Astrocyte of the spinal cord (primary cell): ENCODE measurements around the gene GPR39.

Experiments
- DNase-seq: peaks from one replicate; pipeline ENCODE4 v3.0.0; 2011; ENCODE audit warnings: low read depth, low spot score
- H3K4me3 ChIP-seq: 2 replicates; pipeline ENCODE4 v1.5.1; 2011; ENCODE audit warnings: low read depth, mild to moderate bottlenecking, low read length, moderate library complexity
- CTCF ChIP-seq: IDR thresholded peaks from 2 replicates; pipeline ENCODE4 v1.5.1; 2012; ENCODE audit warnings: low read depth, mild to moderate bottlenecking, low read length, inconsistent platforms
- in situ Hi-C: cut with HindIII; loops from 2 replicates; pipeline ENCODE4 v1.10.0; 2017; ENCODE audit warnings: low sequenced_read_pairs

GPR39 gene

DNA sequence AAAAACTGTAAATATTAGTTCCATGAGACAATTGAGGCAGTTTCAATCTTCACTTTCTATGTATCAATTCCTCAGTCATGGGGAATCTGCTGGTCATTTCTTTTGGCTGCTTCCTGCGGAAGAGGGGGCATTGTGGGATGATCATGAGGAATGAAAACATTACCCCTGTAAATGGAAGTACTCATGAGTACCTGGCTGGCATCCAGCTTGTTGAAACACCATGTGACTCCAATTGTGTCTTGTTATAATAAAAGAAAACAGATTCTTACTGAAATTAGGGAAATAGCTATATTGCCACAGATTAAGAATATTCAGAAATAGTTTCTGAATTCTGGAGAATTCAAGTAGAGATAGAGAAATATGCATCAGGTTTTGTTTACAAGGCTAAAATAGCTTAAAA lies 41.6 kb upstream of the GPR39 start:
- no peak for TF ChIP-seq CTCF
- H3K4me3 ChIP-seq, result no peak overlapping the region
- in situ Hi-C loops, result no loop called here
- no peak for DNase-seq

DNA sequence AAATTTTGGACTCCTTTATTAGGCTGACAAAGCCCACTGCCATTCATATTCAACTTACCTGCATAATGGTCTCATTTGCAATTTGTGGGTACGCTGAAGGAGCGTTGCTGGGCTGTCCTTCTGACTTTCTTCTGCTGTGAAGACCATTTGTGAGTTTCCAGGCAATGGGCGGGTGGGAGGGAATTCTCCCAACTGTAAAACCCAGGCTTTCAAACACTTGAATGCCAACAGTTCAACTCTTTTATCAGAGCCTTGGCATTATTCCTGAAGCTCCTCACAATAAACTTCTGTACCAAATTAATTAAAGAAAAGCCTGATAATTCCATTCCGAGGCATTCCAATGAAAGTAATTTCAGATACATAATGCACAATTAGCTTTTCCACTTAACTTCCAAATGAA lies 35.2 kb upstream of the GPR39 start:
- in situ Hi-C loops, result no loop called here
- H3K4me3 ChIP-seq, result no peak overlapping the region
- TF ChIP-seq CTCF, result no peak
- DNase-seq, result no peak

DNA sequence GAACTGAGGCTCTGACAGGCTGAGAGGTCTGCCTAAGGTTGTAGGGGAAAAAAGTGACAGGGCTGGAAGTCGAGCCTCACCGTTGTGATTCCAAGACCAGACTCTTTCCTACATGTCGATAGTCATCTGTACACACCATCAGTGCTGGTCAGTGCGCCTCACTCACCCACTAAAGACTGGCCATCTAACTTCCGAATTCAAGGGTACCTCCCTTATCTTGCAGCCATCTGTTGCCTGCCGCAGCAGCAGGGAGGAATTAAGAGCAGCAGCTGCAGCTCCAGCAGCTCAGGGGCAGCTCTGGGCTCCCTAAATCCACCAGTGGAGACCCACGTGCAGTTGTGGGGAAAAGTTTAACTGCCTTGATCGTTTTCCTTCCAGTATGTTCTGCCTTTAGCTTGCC lies 32.6 kb upstream of the GPR39 start:
- no peak for DNase-seq
- in situ Hi-C loops, result no loop called here
- no peak overlapping the region for H3K4me3 ChIP-seq
- TF ChIP-seq CTCF, result no peak

DNA sequence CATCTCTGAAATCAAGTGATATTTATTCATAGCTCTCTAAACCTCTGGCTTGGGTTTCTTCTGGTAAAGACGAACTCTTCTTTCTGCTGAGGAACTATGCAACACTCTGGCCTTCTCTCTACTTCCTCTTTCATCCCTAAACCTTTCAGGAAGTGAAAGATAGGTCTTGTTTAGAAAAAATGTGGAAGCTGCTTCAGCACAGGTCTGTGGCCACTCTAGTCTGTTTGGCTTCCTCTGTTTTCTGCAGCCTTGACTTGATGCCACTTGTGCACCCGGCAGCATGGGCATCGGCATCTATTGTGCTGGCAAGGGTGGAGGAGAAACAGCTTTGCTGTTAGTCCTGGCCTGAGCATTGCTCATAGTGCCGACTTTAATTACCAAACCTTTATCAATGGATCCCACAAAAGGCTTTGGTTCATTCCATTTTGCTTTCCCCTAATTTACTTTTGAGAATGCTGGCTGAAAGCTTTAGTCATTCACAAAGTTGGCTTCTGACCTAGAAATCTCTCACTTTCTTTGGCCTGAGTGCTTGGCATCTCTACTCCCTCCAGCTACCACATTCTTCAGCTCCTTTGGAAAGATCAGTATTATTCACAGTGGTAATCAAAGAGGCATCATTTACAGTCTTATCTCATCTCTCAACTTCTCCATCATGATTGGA lies 32.0 kb upstream of the GPR39 start:
- no peak overlapping the region for H3K4me3 ChIP-seq
- TF ChIP-seq CTCF, result no peak
- in situ Hi-C loops, result no loop called here
- no peak for DNase-seq

GRCh38 chr2:132387126-132387525 lies 29.5 kb upstream of the GPR39 start:
- H3K4me3 ChIP-seq, result no peak overlapping the region
- in situ Hi-C loops, result no loop called here
- no peak for TF ChIP-seq CTCF
- no peak for DNase-seq

DNA sequence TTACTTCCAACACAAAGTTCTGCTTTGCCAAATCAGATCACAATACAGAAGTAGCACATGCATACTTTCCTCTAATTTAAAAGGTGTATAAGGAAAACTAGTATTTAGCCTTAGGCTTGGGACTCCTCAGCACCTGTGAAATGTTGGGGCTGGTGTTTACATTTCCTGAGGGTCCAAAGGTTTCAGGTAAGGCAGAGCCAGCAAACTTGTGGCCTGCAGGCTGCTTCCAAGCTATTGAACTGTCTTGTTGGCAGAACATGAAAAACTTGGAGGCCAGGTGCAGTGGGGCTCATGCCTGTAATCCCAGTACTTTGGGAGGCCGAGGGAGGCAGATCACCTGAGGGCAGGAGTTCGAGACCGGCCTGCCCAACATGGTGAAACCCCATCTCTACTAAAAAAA lies 26.5 kb upstream of the GPR39 start:
- in situ Hi-C loops, result no loop called here
- no peak for TF ChIP-seq CTCF
- DNase-seq, result no peak

GRCh38 chr2:132391378-132391777 lies 25.2 kb upstream of the GPR39 start:
- no peak overlapping the region for H3K4me3 ChIP-seq
- in situ Hi-C loops, result no loop called here
- DNase-seq, result no peak
- no peak for TF ChIP-seq CTCF

More for the DNA sequence above, 26.5 kb upstream of the GPR39 start:
- H3K4me3 ChIP-seq, result no peak overlapping the region
